ENCODE data around the gene TOM1. TPM values are rescaled to one million over a fixed set of nuclear protein-coding genes. Genes with fewer than 3 reads are reported as not detected.

The TOM1 gene
- total RNA-seq, 1 donor, result 118 TPM

- peaks cover 25% of the 10 kb centered on the region for H3K4me1 ChIP-seq (ENCODE audit: insufficient read depth, low read length)
- no peak overlapping the region for H2AFZ ChIP-seq (ENCODE audit: low read length)
- no peaks in the 10 kb centered on the region for H3K27me3 ChIP-seq (ENCODE audit: insufficient read depth, low read length)
- H3K9me3 ChIP-seq (ENCODE audit: low read depth, low read length), result no peaks in the 10 kb centered on the region
- peaks cover 43% of the 10 kb centered on the region for H3K79me2 ChIP-seq (ENCODE audit: insufficient read depth, low read length)
- H4K20me1 ChIP-seq (ENCODE audit: insufficient read depth, low read length), result peaks cover 4% of the 10 kb centered on the region
- no peak overlapping the region for H3K27ac ChIP-seq (ENCODE audit: low read depth, low read length)
- DNase-seq (ENCODE audit: insufficient read length, low spot score, missing footprints), result peak; percentile 41
- no peak overlapping the region for H3K4me3 ChIP-seq (ENCODE audit: insufficient read depth, low read length)
- H3K4me2 ChIP-seq (ENCODE audit: insufficient read depth, low read length), result no peak overlapping the region
- H3K36me3 ChIP-seq (ENCODE audit: insufficient read depth, low read length), result peaks cover 51% of the 10 kb centered on the region
- TF ChIP-seq CTCF (IDR thresholded peaks at IDR 0.05; ENCODE audit: extremely low read depth, low read depth, low read length), result no peak
These were observed 84.8 kb downstream of the TOM1 start for GRCh38 chr22:35384527-35384926.

- Histone ChIP-seq H2AFZ (ENCODE audit: low read length) (no peak overlapping the region), H3K9me3 (ENCODE audit: low read depth, low read length) (no peaks in the 10 kb centered on the region), H3K27me3 (ENCODE audit: insufficient read depth, low read length) (no peaks in the 10 kb centered on the region), H3K27ac (ENCODE audit: low read depth, low read length) (no peak overlapping the region), H3K79me2 (ENCODE audit: insufficient read depth, low read length) (peaks cover 43% of the 10 kb centered on the region), H3K4me3 (ENCODE audit: insufficient read depth, low read length) (no peak overlapping the region), H3K4me2 (ENCODE audit: insufficient read depth, low read length) (no peak overlapping the region), H4K20me1 (ENCODE audit: insufficient read depth, low read length) (peaks cover 4% of the 10 kb centered on the region), H3K4me1 (ENCODE audit: insufficient read depth, low read length) (peaks cover 23% of the 10 kb centered on the region), H3K36me3 (ENCODE audit: insufficient read depth, low read length) (peaks cover 57% of the 10 kb centered on the region)
- no peak for TF ChIP-seq CTCF (IDR thresholded peaks at IDR 0.05; ENCODE audit: extremely low read depth, low read depth, low read length)
- DNase-seq (ENCODE audit: insufficient read length, low spot score, missing footprints), result no peak
These were observed 85.4 kb downstream of the TOM1 start for GRCh38 chr22:35384975-35385588.

- Histone ChIP-seq H3K4me1 (ENCODE audit: insufficient read depth, low read length) (peaks cover 12% of the 10 kb centered on the region), H3K4me2 (ENCODE audit: insufficient read depth, low read length) (no peak overlapping the region), H3K79me2 (ENCODE audit: insufficient read depth, low read length) (peaks cover 32% of the 10 kb centered on the region), H2AFZ (ENCODE audit: low read length) (no peak overlapping the region), H3K27me3 (ENCODE audit: insufficient read depth, low read length) (no peaks in the 10 kb centered on the region), H3K4me3 (ENCODE audit: insufficient read depth, low read length) (no peak overlapping the region), H4K20me1 (ENCODE audit: insufficient read depth, low read length) (peaks cover 4% of the 10 kb centered on the region), H3K9me3 (ENCODE audit: low read depth, low read length) (no peaks in the 10 kb centered on the region), H3K36me3 (ENCODE audit: insufficient read depth, low read length) (peaks cover 67% of the 10 kb centered on the region), H3K27ac (ENCODE audit: low read depth, low read length) (no peak overlapping the region)
- DNase-seq (ENCODE audit: insufficient read length, low spot score, missing footprints), result peak; percentile 53
- no peak for TF ChIP-seq CTCF (IDR thresholded peaks at IDR 0.05; ENCODE audit: extremely low read depth, low read depth, low read length)
These were observed 87.1 kb downstream of the TOM1 start for GRCh38 chr22:35386670-35387288.

- Histone ChIP-seq H3K4me1 (ENCODE audit: insufficient read depth, low read length) (peaks cover 7% of the 10 kb centered on the region), H4K20me1 (ENCODE audit: insufficient read depth, low read length) (no peaks in the 10 kb centered on the region), H3K9me3 (ENCODE audit: low read depth, low read length) (no peaks in the 10 kb centered on the region), H3K27ac (ENCODE audit: low read depth, low read length) (no peak overlapping the region), H3K4me3 (ENCODE audit: insufficient read depth, low read length) (no peak overlapping the region), H3K4me2 (ENCODE audit: insufficient read depth, low read length) (no peak overlapping the region), H3K79me2 (ENCODE audit: insufficient read depth, low read length) (peaks cover 2% of the 10 kb centered on the region), H3K27me3 (ENCODE audit: insufficient read depth, low read length) (no peaks in the 10 kb centered on the region), H3K36me3 (ENCODE audit: insufficient read depth, low read length) (peaks cover 68% of the 10 kb centered on the region), H2AFZ (ENCODE audit: low read length) (no peak overlapping the region)
- no peak for DNase-seq (ENCODE audit: insufficient read length, low spot score, missing footprints)
- no peak for TF ChIP-seq CTCF (IDR thresholded peaks at IDR 0.05; ENCODE audit: extremely low read depth, low read depth, low read length)
These were observed 91.2 kb downstream of the TOM1 start for GRCh38 chr22:35390933-35391332.
